Measurements from ENCODE around the gene OSR1. TPM values are rescaled to one million over a fixed set of nuclear protein-coding genes. Genes with fewer than 3 reads are reported as not detected.

The OSR1 gene
- total RNA-seq, 2 experiments from 2014 or later, result not detected

DNA sequence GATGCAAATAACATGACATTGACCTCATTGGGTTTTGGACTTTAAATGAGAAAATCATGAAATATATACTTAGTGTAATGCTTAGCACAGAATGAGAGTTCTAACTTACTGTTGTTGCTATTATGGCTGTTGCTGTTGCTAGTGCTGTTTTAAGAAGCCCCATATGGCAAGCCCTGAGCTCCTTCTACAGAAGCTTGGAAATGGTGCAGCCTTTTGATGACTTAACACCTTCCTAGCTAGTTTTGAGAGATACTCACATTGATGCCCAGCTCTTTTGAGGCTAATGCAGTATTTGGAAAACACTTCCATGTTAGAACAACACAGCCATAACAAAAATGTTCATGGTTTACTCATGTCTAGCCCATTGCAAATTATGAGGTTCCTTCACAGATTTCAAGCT lies 30.9 kb downstream of the OSR1 start:
- intact Hi-C loops (cut with DNase I, micrococcal nuclease), result no loop called here
- Mint-ChIP-seq H3K9me3 (no peaks in the 10 kb centered on the region), H3K36me3 (ENCODE audit: low read depth) (peaks cover 3% of the 10 kb centered on the region), H3K27me3 (no peaks in the 10 kb centered on the region), H3K4me1 (ENCODE audit: low read depth) (no peaks in the 10 kb centered on the region), H3K4me3 (no peak overlapping the region), H3K27ac (no peak overlapping the region)
- H3K27me3 ChIP-seq (ENCODE audit: control insufficient read depth in 1 of 2, insufficient read depth in 2 of 2, low read length in 2 of 2), result no peaks in the 10 kb centered on the region
- H3K27ac ChIP-seq (ENCODE audit: low read depth in 1 of 2, low read length in 2 of 2), result no peak overlapping the region
- ATAC-seq (ENCODE audit: poor library complexity), result no peak
- H3K4me3 ChIP-seq (ENCODE audit: low read length), result no peak overlapping the region
- no peaks in the 10 kb centered on the region for H3K9me3 ChIP-seq (ENCODE audit: control insufficient read depth in 1 of 2, insufficient read depth in 1 of 2, low read length in 2 of 2)
- no peak for TF ChIP-seq CTCF (IDR thresholded peaks at IDR 0.05)
- DNase-seq, result no peak
- ChIA-PET POLR2A (no interaction called here), CTCF (no interaction called here)
- H3K4me1 ChIP-seq (ENCODE audit: insufficient read depth, low read length), result no peaks in the 10 kb centered on the region
- H3K36me3 ChIP-seq (ENCODE audit: insufficient read depth, low read length), result no peaks in the 10 kb centered on the region

- H3K4me1 Mint-ChIP-seq (ENCODE audit: low read depth), result no peaks in the 10 kb centered on the region
- Histone ChIP-seq H3K27ac (ENCODE audit: low read depth in 1 of 2, low read length in 2 of 2) (no peak overlapping the region), H3K36me3 (ENCODE audit: insufficient read depth, low read length) (no peaks in the 10 kb centered on the region), H3K4me1 (ENCODE audit: insufficient read depth, low read length) (no peaks in the 10 kb centered on the region), H3K4me3 (ENCODE audit: low read length) (no peak overlapping the region), H3K9me3 (ENCODE audit: control insufficient read depth in 1 of 2, insufficient read depth in 1 of 2, low read length in 2 of 2) (no peaks in the 10 kb centered on the region), H3K27me3 (ENCODE audit: control insufficient read depth in 1 of 2, insufficient read depth in 2 of 2, low read length in 2 of 2) (no peaks in the 10 kb centered on the region)
- CTCF ChIA-PET, result interaction anchor here (0.7 kb wide), 1 partner anchor 908 kb away, joined by 3 read pairs; no protein-coding TSS in a partner anchor
- peaks cover 3% of the 10 kb centered on the region for H3K36me3 Mint-ChIP-seq (ENCODE audit: low read depth)
- no peak for DNase-seq
- POLR2A ChIA-PET, result no interaction called here
- no peak for ATAC-seq (ENCODE audit: poor library complexity)
- H3K27ac Mint-ChIP-seq, result no peak overlapping the region
- no peaks in the 10 kb centered on the region for H3K27me3 Mint-ChIP-seq
- no peak overlapping the region for H3K4me3 Mint-ChIP-seq
- TF ChIP-seq CTCF (IDR thresholded peaks at IDR 0.05), result no peak
- intact Hi-C loops (cut with DNase I, micrococcal nuclease), result no loop called here
- H3K9me3 Mint-ChIP-seq, result no peaks in the 10 kb centered on the region
Measured at GRCh38 chr2:19321946-19322345, 36.5 kb downstream of the OSR1 start.

DNA sequence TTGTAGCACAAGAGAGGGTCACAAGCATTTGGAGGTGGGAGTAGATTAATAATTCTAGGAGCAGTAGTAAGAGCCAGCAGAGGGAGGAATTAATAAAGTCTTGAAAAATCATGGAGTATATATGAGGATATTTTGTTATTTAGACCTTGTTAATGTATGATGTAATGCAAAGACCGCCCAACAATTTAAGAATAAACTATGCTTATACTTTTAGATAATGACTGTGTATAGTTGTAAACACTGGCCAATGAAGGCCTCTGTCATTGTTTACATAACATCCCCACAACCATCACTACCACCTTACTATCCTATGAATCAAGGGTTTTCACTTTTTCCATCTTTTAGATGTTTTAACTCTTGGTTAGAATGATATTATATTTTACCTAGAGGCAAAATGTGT lies 37.6 kb downstream of the OSR1 start:
- intact Hi-C loops (cut with DNase I, micrococcal nuclease), result no loop called here
- peaks cover 3% of the 10 kb centered on the region for H3K36me3 Mint-ChIP-seq (ENCODE audit: low read depth)
- no peak overlapping the region for H3K4me3 Mint-ChIP-seq
- H3K4me1 Mint-ChIP-seq (ENCODE audit: low read depth), result no peaks in the 10 kb centered on the region
- Histone ChIP-seq H3K9me3 (ENCODE audit: control insufficient read depth in 1 of 2, insufficient read depth in 1 of 2, low read length in 2 of 2) (no peaks in the 10 kb centered on the region), H3K4me3 (ENCODE audit: low read length) (no peak overlapping the region), H3K36me3 (ENCODE audit: insufficient read depth, low read length) (no peaks in the 10 kb centered on the region), H3K4me1 (ENCODE audit: insufficient read depth, low read length) (no peaks in the 10 kb centered on the region), H3K27ac (ENCODE audit: low read depth in 1 of 2, low read length in 2 of 2) (no peak overlapping the region), H3K27me3 (ENCODE audit: control insufficient read depth in 1 of 2, insufficient read depth in 2 of 2, low read length in 2 of 2) (no peaks in the 10 kb centered on the region)
- TF ChIP-seq CTCF (IDR thresholded peaks at IDR 0.05), result no peak
- no peaks in the 10 kb centered on the region for H3K9me3 Mint-ChIP-seq
- no peak overlapping the region for H3K27ac Mint-ChIP-seq
- no peaks in the 10 kb centered on the region for H3K27me3 Mint-ChIP-seq
- ChIA-PET CTCF (no interaction called here), POLR2A (no interaction called here)
- no peak for DNase-seq
- ATAC-seq (ENCODE audit: poor library complexity), result no peak

Data from CD4-positive, alpha-beta T cell (primary cell).